GM20000 (cell line): ENCODE results near the gene ALKBH2.

Source experiments
- DNase-seq: peaks from one replicate; pipeline ENCODE4 v3.0.0; 2012; ENCODE audit warnings: low spot score
- CTCF ChIP-seq: IDR thresholded peaks from 2 replicates; pipeline ENCODE4 v1.5.1; 2012; ENCODE audit warnings: mild to moderate bottlenecking, control low read depth; ENCODE audit errors: extremely low read depth, missing control alignments

Gene ALKBH2

GRCh38 chr12:109121346-109121880 is 28.1 kb upstream of the ALKBH2 start:
- no peak for TF ChIP-seq CTCF

GRCh38 chr12:109120557-109120956 is 27.3 kb upstream of the ALKBH2 start:
- DNase-seq = no peak
- TF ChIP-seq CTCF = no peak

More at GRCh38 chr12:109121346-109121880, 28.1 kb upstream of the ALKBH2 start:
- no peak for DNase-seq

- TF ChIP-seq CTCF = no peak
- no peak for DNase-seq
Measured at GRCh38 chr12:109120095-109120494, 26.8 kb upstream of the ALKBH2 start.

GRCh38 chr12:109116611-109116949 is 23.3 kb upstream of the ALKBH2 start:
- no peak for DNase-seq
- TF ChIP-seq CTCF = no peak

- no peak for TF ChIP-seq CTCF
- DNase-seq = no peak
Measured at GRCh38 chr12:109115758-109116610, 22.7 kb upstream of the ALKBH2 start, which contains the start of gene ACACB. Gene ACACB, plus strand, starts transcription at chr12:109116587. Its CDS starts 22,819 bp downstream, at chr12:109139406.

GRCh38 chr12:109115404-109115757 is 22.1 kb upstream of the ALKBH2 start:
- no peak for TF ChIP-seq CTCF
- DNase-seq = no peak

- no peak for DNase-seq
- TF ChIP-seq CTCF = no peak
Measured at GRCh38 chr12:109114644-109115043, 21.4 kb upstream of the ALKBH2 start.
